Activated naive CD4-positive, alpha-beta T cell treated with anti-CD3 and anti-CD28 coated beads for 36 hours (primary cell): ENCODE results near the gene JPH2. TPM values are rescaled to one million over a fixed set of nuclear protein-coding genes. Genes with fewer than 3 reads are reported as not detected.
"Not testable (repeated sequence)": the region's sequence is repeated elsewhere in the genome, so short reads cannot be mapped to it uniquely, and the experiment has no call there.

Experiments
- CTCF ChIA-PET: fragments of 350-600 bp; sonication (Branson Sonifier 250); formaldehyde crosslinking; loops from one replicate; lab custom pipeline; 2021; ENCODE audit warnings: antibody characterized with exemption; lab: Charles Lee
- DNase-seq: peaks from one replicate; pipeline ENCODE4 v3.0.0-alpha.2; 2020
- H3K27ac Mint-ChIP-seq: one replicate; pipeline ENCODE4 v1.8.0; 2021; ENCODE audit warnings: mild to moderate bottlenecking, mixed read lengths
- H3K27me3 Mint-ChIP-seq: one replicate; pipeline ENCODE4 v1.8.0; 2021; ENCODE audit warnings: low read depth, mixed read lengths
- H3K36me3 Mint-ChIP-seq: one replicate; pipeline ENCODE4 v1.8.0; 2021; ENCODE audit warnings: low read depth, mixed read lengths
- H3K4me1 Mint-ChIP-seq: one replicate; pipeline ENCODE4 v1.8.0; 2021; ENCODE audit warnings: low read depth, mixed read lengths
- H3K4me3 Mint-ChIP-seq: one replicate; pipeline ENCODE4 v1.8.0; 2021; ENCODE audit warnings: mild to moderate bottlenecking, moderate library complexity, mixed read lengths
- H3K9me3 Mint-ChIP-seq: one replicate; pipeline ENCODE4 v1.8.0; 2021; ENCODE audit warnings: mixed read lengths
- intact Hi-C: fragments of 100-400 bp; cut with micrococcal nuclease; formaldehyde crosslinking; loops from one replicate; pipeline ENCODE4 v1.15.1; 2023
- total RNA-seq, 2 experiments: library from RNA; stranded (reverse); gene quantifications; one replicate each; pipeline ENCODE4 v1.2.3, GENCODE V29; 2021

The JPH2 gene
- total RNA-seq, 2 experiments from 2014 or later, result not detected

DNA sequence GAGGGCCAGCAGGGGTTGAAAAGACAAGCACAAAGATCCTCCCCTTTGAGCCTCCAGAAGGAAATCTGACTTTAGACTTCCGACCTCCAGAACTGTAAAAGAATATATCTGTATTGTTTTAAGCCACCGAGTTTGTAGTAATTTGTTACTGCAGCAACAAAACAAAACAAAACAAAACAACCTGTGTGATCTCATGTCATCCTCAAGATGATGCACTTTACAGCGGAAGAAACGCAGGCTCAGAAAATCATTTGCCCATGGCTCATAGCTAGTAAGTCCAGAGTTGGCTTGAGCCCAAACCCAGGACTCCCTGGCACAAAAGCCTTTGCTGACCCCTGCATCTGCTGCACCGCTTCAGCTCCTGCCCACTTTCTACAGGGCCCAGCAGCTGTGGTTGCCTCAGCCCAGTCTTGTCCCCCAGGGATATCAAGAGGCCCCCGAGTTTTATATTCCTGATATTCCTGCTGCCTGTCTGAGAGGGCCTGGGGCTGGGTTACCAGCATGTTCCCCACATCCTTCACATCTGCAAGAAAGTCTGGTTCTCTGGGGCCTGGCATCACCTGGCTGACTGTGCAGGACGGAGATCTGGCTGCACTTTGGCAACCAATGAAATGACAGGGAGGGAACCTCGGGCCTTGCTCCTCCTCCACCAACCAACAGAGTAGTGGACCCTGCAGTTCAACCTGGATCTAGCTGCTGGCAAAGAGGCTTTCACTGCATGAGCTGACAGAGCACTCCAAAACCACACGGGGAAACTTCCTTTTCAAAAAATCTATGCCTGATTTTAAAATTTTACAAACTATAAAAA, 56.9 kb downstream of the JPH2 start:
- H3K4me1 Mint-ChIP-seq, result no peaks in the 10 kb centered on the region
- intact Hi-C loops, result no loop called here
- no peak overlapping the region for H3K4me3 Mint-ChIP-seq
- H3K36me3 Mint-ChIP-seq, result no peaks in the 10 kb centered on the region
- no peak for DNase-seq
- H3K9me3 Mint-ChIP-seq, result no peaks in the 10 kb centered on the region
- no peaks in the 10 kb centered on the region for H3K27me3 Mint-ChIP-seq
- no peak overlapping the region for H3K27ac Mint-ChIP-seq
- CTCF ChIA-PET, result interaction anchor here (2.9 kb wide), 1 partner anchor 60 kb away, joined by 9 read pairs; no protein-coding TSS in a partner anchor

DNA sequence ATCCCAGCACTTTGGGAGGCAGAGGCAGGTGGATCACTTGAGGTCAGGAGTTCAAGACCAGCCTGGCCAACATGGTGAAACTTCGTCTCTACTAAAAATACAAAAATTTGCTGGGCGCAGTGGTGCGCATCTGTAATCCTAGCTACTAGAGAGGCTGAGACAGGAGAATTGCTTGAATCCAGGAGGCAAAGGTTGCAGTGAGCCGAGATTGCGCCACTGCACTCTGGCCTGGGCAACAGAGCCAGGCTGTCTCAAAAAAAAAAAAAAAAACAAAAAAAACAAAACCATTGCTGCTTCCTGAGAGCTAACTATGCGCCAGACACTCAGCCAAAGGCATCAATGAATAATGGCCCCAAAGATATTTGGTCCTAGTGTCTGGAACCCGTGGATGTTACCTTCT, 57.7 kb downstream of the JPH2 start:
- intact Hi-C loops, H3K36me3 Mint-ChIP-seq: not testable (repeated sequence)

DNA sequence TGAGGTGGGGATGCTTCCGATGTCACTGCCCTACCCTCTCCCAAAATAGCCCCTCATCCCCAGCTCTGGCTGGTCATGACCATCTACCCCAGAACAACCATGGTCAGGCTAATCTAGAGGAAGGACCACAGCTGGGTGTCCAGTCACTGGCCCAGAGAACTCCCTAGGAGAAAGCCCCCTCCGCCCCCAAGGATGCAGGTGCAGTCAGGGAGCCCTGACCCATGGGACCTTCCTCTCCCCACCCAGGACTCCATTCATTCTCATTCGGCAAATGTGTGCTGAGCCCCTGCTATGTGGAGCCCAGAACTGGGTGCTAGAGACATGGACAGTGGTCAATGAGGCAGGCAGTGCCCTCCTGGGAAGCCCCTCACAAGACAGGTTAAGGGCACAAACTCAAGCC, 60.5 kb downstream of the JPH2 start:
- CTCF ChIA-PET, result no interaction called here
- Mint-ChIP-seq H3K36me3 (no peaks in the 10 kb centered on the region), H3K9me3 (no peaks in the 10 kb centered on the region), H3K4me1 (no peaks in the 10 kb centered on the region), H3K4me3 (no peak overlapping the region), H3K27ac (no peak overlapping the region), H3K27me3 (peaks cover 4% of the 10 kb centered on the region)
- no peak for DNase-seq
- intact Hi-C loops, result no loop called here

More for the DNA sequence above, 57.7 kb downstream of the JPH2 start:
- H3K9me3 Mint-ChIP-seq, H3K27ac Mint-ChIP-seq, H3K27me3 Mint-ChIP-seq, DNase-seq, H3K4me3 Mint-ChIP-seq, H3K4me1 Mint-ChIP-seq: not testable (repeated sequence)
- CTCF ChIA-PET, result interaction anchor here (2.9 kb wide), 1 partner anchor 61 kb away, joined by 9 read pairs; no protein-coding TSS in a partner anchor

DNA sequence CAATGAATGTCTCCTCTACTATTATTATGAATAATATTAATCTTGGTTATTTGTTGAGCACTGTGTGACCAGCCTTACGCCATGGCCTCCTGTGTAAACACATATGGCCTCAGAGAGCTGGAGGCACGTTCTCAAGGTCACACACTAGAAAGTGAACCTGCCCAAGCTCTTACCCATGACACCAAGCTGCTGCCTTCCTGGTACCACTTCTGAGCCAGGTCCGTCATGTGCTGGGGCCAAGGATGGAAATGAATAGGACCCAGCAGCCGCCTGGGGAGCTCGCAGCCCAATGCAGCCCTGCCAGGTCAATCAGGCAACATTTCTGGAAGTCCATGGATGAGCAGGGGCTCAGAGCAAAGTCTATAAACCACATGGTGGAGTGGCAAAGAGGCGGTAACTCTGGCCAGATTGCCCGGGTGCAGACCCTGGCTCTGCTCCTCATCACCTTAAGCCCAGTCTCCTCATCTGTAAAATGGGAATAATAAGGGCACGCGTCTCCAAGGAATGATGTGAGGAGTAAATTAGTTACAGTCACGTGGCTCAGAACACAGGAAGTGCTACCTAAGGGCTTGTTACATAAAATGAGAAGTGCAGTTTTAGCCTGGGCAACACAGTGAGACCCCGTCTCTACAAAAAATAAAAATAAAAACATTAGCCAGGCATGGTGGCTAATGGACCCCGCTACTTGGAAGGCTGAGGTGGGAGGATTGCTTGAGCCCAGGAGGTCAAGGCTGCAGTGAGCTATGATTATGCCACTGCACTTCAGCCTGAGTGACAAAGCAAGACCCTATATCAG, 61.5 kb downstream of the JPH2 start:
- no peak for DNase-seq
- Mint-ChIP-seq H3K4me3 (no peak overlapping the region), H3K36me3 (no peaks in the 10 kb centered on the region), H3K4me1 (no peaks in the 10 kb centered on the region), H3K27ac (no peak overlapping the region), H3K27me3 (peaks cover 4% of the 10 kb centered on the region), H3K9me3 (no peaks in the 10 kb centered on the region)
- CTCF ChIA-PET, result interaction anchor here (1.1 kb wide), 1 partner anchor 9 kb away, joined by 4 read pairs; no protein-coding TSS in a partner anchor
- intact Hi-C loops, result no loop called here

DNA sequence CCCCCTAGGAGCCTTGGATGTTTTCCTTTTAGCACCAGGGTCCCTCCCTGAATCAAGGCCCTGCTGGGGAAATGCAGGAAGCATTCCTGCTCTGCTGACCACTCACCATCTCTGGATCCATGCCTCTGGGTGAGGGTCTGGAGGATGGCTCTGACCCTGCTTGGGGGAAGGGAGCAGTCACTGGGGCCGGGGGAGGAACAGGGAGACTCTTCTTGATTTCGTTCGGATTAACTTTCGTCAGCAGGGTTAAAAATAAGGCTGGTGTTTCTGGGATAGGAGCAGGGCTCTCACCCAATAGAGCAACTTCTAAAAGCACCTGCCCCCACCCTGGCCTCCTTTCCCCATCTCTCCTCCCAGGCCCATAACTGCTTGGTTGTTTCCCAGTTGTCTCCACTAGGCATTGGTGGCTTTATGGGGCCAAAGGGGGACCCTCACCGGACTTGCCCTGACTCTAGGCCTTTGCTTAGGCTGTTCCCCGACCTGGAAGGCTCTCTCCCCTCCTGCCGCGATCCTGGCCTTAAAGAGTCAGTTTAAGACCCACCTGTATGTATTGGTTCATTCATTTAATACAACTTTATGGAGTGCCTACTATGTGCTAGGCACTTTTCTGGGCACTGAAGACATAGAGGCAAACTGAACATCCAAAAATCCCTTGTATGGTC, 63.0 kb downstream of the JPH2 start:
- Mint-ChIP-seq H3K36me3 (no peaks in the 10 kb centered on the region), H3K4me1 (no peaks in the 10 kb centered on the region), H3K9me3 (no peaks in the 10 kb centered on the region), H3K4me3 (no peak overlapping the region), H3K27me3 (peaks cover 4% of the 10 kb centered on the region), H3K27ac (no peak overlapping the region)
- intact Hi-C loops, result no loop called here
- no peak for DNase-seq
- CTCF ChIA-PET, result no interaction called here

DNA sequence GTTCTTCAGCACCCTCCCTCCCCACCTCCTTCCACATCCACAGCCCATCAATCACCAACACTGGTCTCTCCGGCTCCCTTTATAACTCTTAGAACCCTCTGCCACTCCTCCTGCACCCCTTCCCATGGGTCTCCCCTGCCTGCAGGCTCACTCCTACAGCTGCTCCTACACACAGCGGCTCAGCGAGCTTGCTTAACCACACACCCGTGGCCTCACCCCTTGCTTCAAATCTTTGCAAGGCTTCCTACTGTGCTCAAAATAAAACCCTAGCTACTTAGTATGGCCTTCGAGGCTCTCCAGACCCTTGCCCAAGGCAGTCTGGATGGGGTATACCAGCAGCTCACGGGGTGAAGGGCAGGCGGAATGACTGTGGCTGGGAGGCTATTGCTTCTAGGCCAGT, 63.7 kb downstream of the JPH2 start:
- H3K9me3 Mint-ChIP-seq, result no peaks in the 10 kb centered on the region
- peaks cover 4% of the 10 kb centered on the region for H3K27me3 Mint-ChIP-seq
- CTCF ChIA-PET, result no interaction called here
- no peak overlapping the region for H3K27ac Mint-ChIP-seq
- intact Hi-C loops, result no loop called here
- H3K4me1 Mint-ChIP-seq, result no peaks in the 10 kb centered on the region
- no peak for DNase-seq
- H3K4me3 Mint-ChIP-seq, result no peak overlapping the region
- no peaks in the 10 kb centered on the region for H3K36me3 Mint-ChIP-seq

DNA sequence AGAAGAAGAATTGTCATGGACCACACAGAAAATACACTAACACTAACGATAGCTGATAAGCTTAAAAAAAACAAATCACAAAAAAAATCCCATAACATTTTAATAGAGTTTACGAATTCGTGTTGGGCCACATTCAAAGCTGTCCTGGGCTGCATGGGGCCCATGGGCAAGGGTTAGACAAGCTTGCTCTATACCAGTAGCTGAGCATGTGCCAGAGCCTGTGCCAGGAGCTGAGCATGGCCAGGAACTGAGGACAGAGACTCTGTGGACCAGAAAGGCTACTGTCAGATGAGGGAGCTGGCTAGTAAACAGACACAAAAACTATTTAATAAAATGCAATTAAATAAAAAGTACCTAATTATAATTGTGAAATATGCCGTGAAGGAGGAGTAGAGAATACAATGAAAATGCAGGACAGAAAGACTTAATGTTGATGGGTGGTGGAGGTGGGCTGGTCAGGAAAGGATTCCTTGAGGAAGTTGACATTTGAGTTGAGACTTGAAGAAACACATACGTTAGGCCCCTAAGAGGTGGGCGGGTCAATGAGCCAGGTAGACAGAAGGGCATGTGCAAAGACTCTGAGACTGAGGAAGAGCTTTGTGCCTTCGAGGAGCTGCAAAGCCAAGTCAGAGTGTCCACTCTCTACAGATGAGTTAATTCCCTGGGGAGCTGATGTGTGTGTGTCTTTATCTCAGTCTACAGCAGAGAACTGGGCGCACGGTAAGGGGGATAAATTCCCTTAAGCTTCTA, 66.1 kb downstream of the JPH2 start:
- Mint-ChIP-seq H3K27ac (no peak overlapping the region), H3K4me1 (peaks cover 4% of the 10 kb centered on the region), H3K36me3 (no peaks in the 10 kb centered on the region), H3K9me3 (no peaks in the 10 kb centered on the region), H3K4me3 (no peak overlapping the region), H3K27me3 (peaks cover 11% of the 10 kb centered on the region)
- DNase-seq, result no peak
- intact Hi-C loops, result no loop called here
- CTCF ChIA-PET, result interaction anchor here (1.4 to 6.5 kb wide), 3 partner anchors 11 to 582 kb away, joined by 3 to 116 read pairs (median 4); partner anchors contain the start of gene JPH2

DNA sequence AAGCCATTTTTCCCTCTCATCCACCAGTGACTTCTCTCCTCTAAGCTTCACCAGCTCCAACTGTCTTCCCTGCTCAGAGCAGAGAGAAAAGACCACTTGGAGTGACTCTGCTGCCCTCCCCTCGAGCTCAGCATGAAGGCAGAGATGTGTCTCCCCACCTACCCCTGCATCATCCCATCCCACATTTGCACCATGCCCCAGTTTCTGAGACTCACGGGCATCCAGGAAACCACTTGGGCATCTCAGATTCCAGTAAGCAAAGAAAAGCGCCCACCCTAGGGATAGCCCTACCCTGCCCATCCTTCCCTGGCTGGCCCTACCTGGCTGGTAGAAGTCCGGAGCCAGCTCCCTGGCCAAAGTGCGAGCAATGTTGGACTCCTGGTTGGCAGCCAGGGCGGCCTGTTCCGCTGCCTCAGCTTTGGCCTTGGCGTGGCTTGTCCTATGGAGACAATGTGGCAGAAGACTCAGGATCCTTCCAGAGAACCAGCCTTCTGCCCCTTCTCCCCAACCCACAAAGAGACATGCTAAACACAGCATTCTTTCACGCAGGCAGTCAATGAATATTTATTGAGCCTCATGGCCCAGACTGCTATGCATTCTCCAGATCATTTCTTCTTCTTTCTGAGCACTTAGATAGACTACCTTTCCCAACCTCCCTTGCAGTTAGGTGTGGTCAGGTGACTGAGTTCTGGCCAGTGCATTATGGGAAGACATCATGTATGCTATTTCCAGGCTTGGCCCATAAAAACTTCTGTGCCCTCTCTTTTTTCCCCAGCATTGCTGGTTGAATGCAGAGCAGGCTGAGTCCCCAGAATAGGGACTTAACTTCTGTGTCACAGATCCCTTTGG, 68.6 kb downstream of the JPH2 start:
- peaks cover 20% of the 10 kb centered on the region for H3K27me3 Mint-ChIP-seq
- peaks cover 4% of the 10 kb centered on the region for H3K4me1 Mint-ChIP-seq
- no peak for DNase-seq
- no peaks in the 10 kb centered on the region for H3K9me3 Mint-ChIP-seq
- no peak overlapping the region for H3K27ac Mint-ChIP-seq
- H3K36me3 Mint-ChIP-seq, result no peaks in the 10 kb centered on the region
- intact Hi-C loops, result no loop called here
- no peak overlapping the region for H3K4me3 Mint-ChIP-seq
- CTCF ChIA-PET, result interaction anchor here (0.6 to 6.5 kb wide), 11 partner anchors 9 to 431 kb away, joined by 3 to 116 read pairs (median 3); partner anchors contain the start of gene JPH2

DNA sequence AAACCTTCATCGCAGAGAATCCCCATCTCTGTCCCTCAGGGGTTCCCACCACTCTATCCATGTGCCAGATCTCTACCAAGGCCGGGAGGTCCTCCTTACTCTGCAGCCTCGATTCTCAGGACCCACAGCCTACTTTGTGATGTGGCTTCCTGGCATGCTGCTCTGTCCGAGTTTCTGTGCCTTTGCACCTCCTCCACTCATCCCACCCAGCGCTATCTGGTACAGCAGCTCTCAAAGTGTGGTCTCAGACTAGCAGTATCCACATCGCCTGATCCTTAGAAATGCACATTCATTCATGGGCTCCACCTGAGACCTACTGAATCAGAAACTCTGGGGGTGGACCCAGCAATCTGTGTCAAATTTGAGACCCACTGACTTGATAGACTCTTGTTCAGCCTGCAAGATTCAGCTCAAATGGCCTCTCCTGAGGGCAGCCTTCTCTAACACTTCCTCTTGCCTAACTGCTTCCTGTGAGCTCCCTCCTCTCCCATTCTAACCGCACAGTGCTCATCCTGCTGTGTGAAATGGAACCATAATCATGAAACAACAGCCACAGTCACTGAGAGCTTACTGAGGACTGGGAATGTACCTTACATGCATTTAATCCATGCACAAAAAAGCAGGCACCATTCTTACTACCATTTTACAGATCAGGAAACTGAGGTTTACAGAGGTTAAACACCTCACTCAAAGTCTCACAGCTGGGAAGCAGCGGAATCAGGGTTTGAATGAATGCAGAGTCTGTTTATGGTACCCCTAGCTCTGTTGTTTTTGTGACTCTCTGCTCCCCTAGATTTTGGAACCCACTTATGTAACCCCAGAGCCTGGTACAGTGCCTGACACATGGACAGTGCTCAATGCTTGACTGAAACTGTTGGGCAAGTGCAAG, 69.4 kb downstream of the JPH2 start:
- Mint-ChIP-seq H3K4me1 (peaks cover 4% of the 10 kb centered on the region), H3K9me3 (no peaks in the 10 kb centered on the region), H3K27ac (no peak overlapping the region), H3K27me3 (peaks cover 20% of the 10 kb centered on the region), H3K36me3 (no peaks in the 10 kb centered on the region), H3K4me3 (no peak overlapping the region)
- CTCF ChIA-PET, result interaction anchor here (0.6 to 6.5 kb wide), 20 partner anchors 8 to 470 kb away, joined by 3 to 116 read pairs (median 4); partner anchors contain the start of genes FITM2 and JPH2
- intact Hi-C loops, result no loop called here
- no peak for DNase-seq
